ENCODE results near the gene GALNT7. TPM values are rescaled to one million over a fixed set of nuclear protein-coding genes. Genes with fewer than 3 reads are reported as not detected.
"Not testable (repeated sequence)": the region's sequence is repeated elsewhere in the genome, so short reads cannot be mapped to it uniquely, and the experiment has no call there.

Gene GALNT7
- total and polyA plus RNA-seq, 8 donors, result 10.7 to 94.5 (median 37.9) TPM

DNA sequence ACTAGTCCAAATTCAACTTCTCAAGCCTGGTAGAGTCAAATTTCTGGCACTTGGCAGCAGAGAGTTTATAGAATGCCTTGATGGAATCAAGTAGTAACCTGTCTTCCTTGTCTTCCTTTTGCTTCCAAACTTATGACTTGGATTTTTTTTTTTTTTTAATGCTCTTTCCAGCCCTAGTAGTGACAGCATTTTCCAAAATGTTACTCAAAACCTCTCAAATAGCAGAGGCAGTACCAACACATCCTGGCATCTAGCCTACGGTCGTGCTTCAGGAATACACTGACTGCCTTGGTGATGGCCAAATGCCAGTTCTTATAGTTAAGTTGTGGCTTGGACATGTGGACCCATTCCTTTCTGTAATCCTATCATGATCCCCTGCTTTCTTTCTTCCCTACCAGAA is 46.0 kb downstream of the GALNT7 start:
- intact Hi-C loops (cut with DNase I; ENCODE audit: low total_unique reads), result no loop called here
- TF ChIP-seq CTCF (IDR thresholded peaks at IDR 0.05) (no peak), POLR2AphosphoS5 (IDR thresholded peaks at IDR 0.05) (no peak)
- no peak overlapping the region for H3K4me3 ChIP-seq
- no peaks in the 10 kb centered on the region for H3K27me3 ChIP-seq
- H3K36me3 ChIP-seq, result no peaks in the 10 kb centered on the region
- H3K4me1 ChIP-seq, result peaks cover 0 to 69% (median 24%) of the 10 kb centered on the region in 4 donors
- 25 to 49% (median 38%) methylated on average over 2 of the region's 2 CpGs for WGBS, 5 donors
- H3K27ac ChIP-seq, result no peak overlapping the region
- DNase-seq, result peak in 1 of 2 donors; percentile 40
- H3K9me3 ChIP-seq, result no peaks in the 10 kb centered on the region

DNA sequence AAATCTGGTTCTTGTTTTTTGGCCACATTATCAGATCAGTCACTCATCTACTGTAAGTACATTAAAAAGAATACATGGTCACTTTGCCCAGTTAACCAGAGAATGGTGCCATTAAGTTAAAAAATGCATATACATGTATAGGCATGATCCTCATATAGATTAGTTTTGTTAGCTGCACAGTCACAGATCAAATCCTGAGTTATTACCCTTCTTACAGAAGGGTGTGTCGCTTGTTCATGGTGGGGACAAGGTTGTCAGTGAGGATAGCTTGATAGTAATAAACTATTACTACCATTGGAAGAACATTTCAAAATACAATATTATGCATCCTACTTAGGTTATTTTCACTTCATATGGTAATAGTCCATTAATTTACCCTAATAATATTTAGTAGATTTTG is 48.5 kb downstream of the GALNT7 start:
- intact Hi-C loops (cut with DNase I; ENCODE audit: low total_unique reads), result no loop called here
- TF ChIP-seq POLR2A (IDR thresholded peaks at IDR 0.05), result no peak
- TF ChIP-seq POLR2AphosphoS5 (IDR thresholded peaks at IDR 0.05), result no peak
- TF ChIP-seq CTCF (IDR thresholded peaks at IDR 0.05), result no peak
- TF ChIP-seq EP300 (IDR thresholded peaks at IDR 0.05), result no peak
- WGBS, 5 donors, result 94 to 100% (median 95%) methylated on average over 1 of the region's 1 CpG
- Histone ChIP-seq H3K36me3 (no peaks in the 10 kb centered on the region), H3K4me1 (peaks cover 0 to 51% (median 14%) of the 10 kb centered on the region in 4 donors), H3K9me3 (no peaks in the 10 kb centered on the region), H3K27ac (no peak overlapping the region), H3K27me3 (no peaks in the 10 kb centered on the region), H3K4me3 (no peak overlapping the region)
- no peak for DNase-seq

- Histone ChIP-seq H3K27me3 (no peaks in the 10 kb centered on the region), H3K27ac (no peak overlapping the region), H3K4me3 (no peak overlapping the region), H3K36me3 (no peaks in the 10 kb centered on the region), H3K4me1 (peaks cover 0 to 44% (median 12%) of the 10 kb centered on the region in 4 donors), H3K9me3 (no peaks in the 10 kb centered on the region)
- DNase-seq, result no peak
- intact Hi-C loops (cut with DNase I; ENCODE audit: low total_unique reads), result no loop called here
- no peak for TF ChIP-seq EP300 (IDR thresholded peaks at IDR 0.05)
- no peak for TF ChIP-seq POLR2AphosphoS5 (IDR thresholded peaks at IDR 0.05)
- no peak for TF ChIP-seq CTCF (IDR thresholded peaks at IDR 0.05)
- no peak for TF ChIP-seq POLR2A (IDR thresholded peaks at IDR 0.05)
- WGBS, 5 donors, result 57 to 78% (median 64%) methylated on average over 2 of the region's 2 CpGs
Observed at GRCh38 chr4:173217727-173218126, 49.1 kb downstream of the GALNT7 start.

DNA sequence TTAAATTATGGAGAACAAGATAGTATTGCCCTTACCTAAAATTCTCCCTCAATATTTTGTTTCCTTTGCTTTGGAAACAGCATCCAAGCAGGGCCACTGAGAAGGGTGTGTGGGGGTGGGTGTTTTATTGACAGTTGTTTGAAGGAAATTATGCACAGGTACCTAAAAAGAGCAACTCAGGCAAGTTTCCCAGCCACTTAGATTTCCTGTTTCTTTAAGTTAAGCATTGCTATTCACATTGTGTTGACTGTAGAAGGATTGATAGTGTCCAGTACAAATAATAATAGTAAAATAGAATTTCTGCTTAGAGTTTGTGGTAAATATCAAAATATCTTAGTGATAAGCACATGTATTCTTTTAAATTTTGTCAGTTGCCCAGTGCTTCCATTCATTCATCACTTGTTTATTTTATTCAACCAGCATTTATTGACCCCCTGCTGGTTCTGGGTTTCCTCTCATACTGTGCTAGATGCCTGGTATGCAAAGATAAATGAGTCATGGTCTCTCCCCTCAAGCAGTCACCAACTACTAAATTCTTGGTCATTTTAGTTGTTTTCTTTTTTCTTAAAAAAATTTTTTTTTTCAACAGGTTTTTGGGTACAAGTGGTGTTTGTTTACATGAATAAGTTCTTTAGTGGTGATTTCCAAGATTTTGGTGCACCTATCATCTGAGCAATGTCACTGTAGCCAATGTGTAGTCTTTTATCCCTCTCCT is 50.0 kb downstream of the GALNT7 start:
- intact Hi-C loops (cut with DNase I; ENCODE audit: low total_unique reads), result no loop called here
- Histone ChIP-seq H3K9me3 (no peaks in the 10 kb centered on the region), H3K27ac (no peak overlapping the region), H3K36me3 (no peaks in the 10 kb centered on the region), H3K27me3 (no peaks in the 10 kb centered on the region), H3K4me3 (no peak overlapping the region), H3K4me1 (peaks cover 0 to 37% (median 12%) of the 10 kb centered on the region in 4 donors)
- no peak for DNase-seq
- TF ChIP-seq POLR2AphosphoS5 (IDR thresholded peaks at IDR 0.05) (no peak), CTCF (IDR thresholded peaks at IDR 0.05) (no peak), EP300 (IDR thresholded peaks at IDR 0.05) (no peak), POLR2A (IDR thresholded peaks at IDR 0.05) (no peak)

DNA sequence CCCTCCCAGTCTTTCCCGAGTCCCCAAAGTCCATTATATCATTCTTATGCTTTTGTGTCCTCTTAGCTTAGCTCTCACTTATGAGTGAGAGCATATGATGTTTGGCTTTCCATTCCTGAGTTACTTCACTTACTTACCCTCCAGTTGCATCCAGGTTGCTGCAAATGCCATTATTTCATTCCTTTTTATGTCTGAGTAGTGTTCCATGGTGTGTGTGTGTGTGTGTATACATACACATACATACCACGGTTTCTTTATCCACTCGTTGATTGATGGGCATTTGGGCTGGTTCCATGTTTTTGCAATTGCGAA is 50.5 kb downstream of the GALNT7 start:
- H3K4me3 ChIP-seq; H3K27me3 ChIP-seq; DNase-seq; H3K9me3 ChIP-seq; intact Hi-C loops (cut with DNase I; ENCODE audit: low total_unique reads); H3K36me3 ChIP-seq; H3K27ac ChIP-seq: not testable (repeated sequence)
- H3K4me1 ChIP-seq, result peaks cover 0 to 32% (median 10%) of the 10 kb centered on the region in 4 donors
- 89 to 94% (median 92%) methylated on average over 4 of the region's 4 CpGs for WGBS, 5 donors
